ENCODE measurements around the gene GRM7. TPM values are rescaled to one million over a fixed set of nuclear protein-coding genes. Genes with fewer than 3 reads are reported as not detected.

The GRM7 gene
- total RNA-seq, 4 donors from 2014 or later: 0.40 TPM; not detected in 3

DNA sequence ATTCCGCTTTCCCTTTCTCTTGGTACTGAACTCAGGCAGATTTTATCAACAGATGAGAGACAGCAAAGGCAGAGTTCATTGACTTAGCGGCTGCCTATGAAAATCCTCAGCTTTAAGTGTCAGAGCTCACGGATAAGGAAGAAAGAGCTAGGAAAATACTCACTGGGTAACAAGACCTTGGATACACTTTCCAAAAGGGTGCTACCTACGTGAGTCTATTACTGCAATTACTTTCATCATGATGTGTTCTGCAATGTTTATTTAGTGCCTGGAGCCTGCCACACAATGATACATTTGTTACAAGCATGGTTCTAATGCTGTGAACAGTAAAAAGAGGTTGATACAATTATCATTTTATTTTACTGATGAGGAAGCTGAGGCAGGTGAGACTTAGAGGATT is 177.5 kb downstream of the GRM7 start:
- DNase-seq: no peak
- H3K36me3 ChIP-seq: no peaks in the 10 kb centered on the region
- TF ChIP-seq POLR2A (IDR thresholded peaks at IDR 0.05): no peak
- H3K27ac ChIP-seq: no peak overlapping the region
- no peaks in the 10 kb centered on the region for H3K4me1 ChIP-seq
- no peaks in the 10 kb centered on the region for H3K27me3 ChIP-seq
- H3K9me3 ChIP-seq: no peaks in the 10 kb centered on the region
- no peak overlapping the region for H3K4me3 ChIP-seq

DNA sequence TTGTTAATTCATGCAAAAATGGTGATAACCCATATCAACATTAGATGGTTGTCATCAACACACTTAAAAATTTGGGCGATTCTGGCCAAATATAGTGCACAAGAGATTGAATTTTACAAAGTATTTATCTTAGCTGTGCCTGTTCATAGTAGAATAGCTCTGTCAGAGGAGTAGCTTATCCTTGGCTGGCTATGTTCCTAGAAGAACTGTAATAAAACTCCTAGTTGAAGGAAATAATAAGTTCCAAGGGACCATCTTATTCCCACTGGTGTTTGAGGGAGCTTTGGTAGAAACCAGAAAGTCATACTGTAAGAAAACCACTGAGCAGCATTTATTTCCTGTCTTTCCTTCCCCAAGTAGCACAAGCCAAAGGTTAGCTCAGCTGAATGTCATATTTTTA is 201.8 kb downstream of the GRM7 start:
- TF ChIP-seq, protein P1, sequence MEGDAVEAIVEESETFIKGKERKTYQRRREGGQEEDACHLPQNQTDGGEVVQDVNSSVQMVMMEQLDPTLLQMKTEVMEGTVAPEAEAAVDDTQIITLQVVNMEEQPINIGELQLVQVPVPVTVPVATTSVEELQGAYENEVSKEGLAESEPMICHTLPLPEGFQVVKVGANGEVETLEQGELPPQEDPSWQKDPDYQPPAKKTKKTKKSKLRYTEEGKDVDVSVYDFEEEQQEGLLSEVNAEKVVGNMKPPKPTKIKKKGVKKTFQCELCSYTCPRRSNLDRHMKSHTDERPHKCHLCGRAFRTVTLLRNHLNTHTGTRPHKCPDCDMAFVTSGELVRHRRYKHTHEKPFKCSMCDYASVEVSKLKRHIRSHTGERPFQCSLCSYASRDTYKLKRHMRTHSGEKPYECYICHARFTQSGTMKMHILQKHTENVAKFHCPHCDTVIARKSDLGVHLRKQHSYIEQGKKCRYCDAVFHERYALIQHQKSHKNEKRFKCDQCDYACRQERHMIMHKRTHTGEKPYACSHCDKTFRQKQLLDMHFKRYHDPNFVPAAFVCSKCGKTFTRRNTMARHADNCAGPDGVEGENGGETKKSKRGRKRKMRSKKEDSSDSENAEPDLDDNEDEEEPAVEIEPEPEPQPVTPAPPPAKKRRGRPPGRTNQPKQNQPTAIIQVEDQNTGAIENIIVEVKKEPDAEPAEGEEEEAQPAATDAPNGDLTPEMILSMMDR (IDR thresholded peaks at IDR 0.05): no peak
- TF ChIP-seq POLR2A (IDR thresholded peaks at IDR 0.05): no peak
- no peak overlapping the region for H3K4me3 ChIP-seq
- no peak overlapping the region for H3K27ac ChIP-seq
- no peaks in the 10 kb centered on the region for H3K36me3 ChIP-seq
- DNase-seq: no peak
- no peaks in the 10 kb centered on the region for H3K4me1 ChIP-seq
- peaks cover 0 to 3% (median 0%) of the 10 kb centered on the region in 4 donors for H3K9me3 ChIP-seq
- H3K27me3 ChIP-seq: no peaks in the 10 kb centered on the region

DNA sequence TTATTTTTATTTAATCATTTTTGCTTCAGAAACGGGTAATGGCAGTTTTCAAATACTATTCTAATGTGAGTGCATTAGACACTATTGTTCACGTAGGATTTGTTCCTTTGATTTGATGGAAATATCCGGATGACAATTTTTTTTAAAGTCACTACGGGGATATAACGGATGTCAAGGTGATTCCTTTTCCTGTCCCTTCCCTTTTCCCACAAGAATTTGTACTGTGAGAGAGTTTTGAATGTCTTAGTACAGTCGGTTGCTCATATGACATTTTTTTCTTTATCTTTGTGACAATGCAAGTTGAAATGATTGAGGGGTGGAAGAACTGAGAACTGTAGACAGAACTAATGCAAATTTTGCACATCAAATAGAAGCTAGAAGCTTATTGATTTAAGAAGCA is 209.5 kb downstream of the GRM7 start:
- no peaks in the 10 kb centered on the region for H3K27me3 ChIP-seq
- H3K36me3 ChIP-seq: no peaks in the 10 kb centered on the region
- H3K9me3 ChIP-seq: no peaks in the 10 kb centered on the region
- no peak overlapping the region for H3K4me3 ChIP-seq
- no peaks in the 10 kb centered on the region for H3K4me1 ChIP-seq
- no peak for TF ChIP-seq POLR2A (IDR thresholded peaks at IDR 0.05)
- TF ChIP-seq, protein P1 (IDR thresholded peaks at IDR 0.05): no peak
- DNase-seq: no peak
- H3K27ac ChIP-seq: no peak overlapping the region

DNA sequence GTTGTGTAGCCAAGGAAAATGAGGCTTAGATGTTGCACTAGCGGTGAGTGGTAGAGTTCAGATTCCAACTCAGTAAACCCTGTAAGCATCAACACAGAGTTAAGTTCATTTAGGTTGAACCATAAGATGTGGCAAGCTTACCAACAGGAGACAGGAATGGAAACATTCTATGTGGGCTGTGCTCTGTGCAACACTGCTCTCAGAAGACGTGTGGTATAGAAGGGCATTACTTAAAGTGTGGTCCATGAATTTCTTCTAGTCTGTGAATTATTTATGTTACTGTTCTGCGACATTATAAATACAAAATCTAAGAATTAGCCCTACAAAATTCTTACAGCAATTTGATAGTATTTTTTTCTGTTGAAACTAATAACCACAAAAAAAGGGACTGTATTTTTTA is 213.3 kb downstream of the GRM7 start:
- no peaks in the 10 kb centered on the region for H3K36me3 ChIP-seq
- H3K27ac ChIP-seq: no peak overlapping the region
- no peak overlapping the region for H3K4me3 ChIP-seq
- TF ChIP-seq POLR2A (IDR thresholded peaks at IDR 0.05): no peak
- TF ChIP-seq, protein P1 (IDR thresholded peaks at IDR 0.05): no peak
- no peaks in the 10 kb centered on the region for H3K27me3 ChIP-seq
- DNase-seq: no peak
- no peaks in the 10 kb centered on the region for H3K9me3 ChIP-seq
- H3K4me1 ChIP-seq: no peaks in the 10 kb centered on the region

DNA sequence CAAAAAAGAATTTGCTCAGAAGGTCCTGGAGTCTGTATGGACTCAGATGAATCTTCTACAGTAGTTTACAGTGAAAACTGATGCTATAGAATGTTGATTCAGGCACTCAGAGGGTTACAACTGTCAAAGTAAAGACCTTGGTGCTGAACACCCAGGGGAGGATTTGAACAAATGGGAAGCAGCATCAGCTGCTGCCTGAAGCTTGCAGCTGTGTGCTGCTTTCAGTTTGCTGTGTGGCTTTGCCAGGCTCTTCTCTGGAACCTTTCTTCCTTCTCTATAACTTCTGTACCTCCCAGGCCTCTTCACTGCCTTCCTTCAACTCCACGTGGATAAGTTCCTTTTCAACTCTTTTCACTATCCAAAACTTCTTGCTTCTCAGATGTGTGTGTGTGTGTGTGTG is 214.2 kb downstream of the GRM7 start:
- no peak for TF ChIP-seq POLR2A (IDR thresholded peaks at IDR 0.05)
- TF ChIP-seq, protein P1 (IDR thresholded peaks at IDR 0.05): no peak
- no peaks in the 10 kb centered on the region for H3K36me3 ChIP-seq
- H3K27ac ChIP-seq: no peak overlapping the region
- no peaks in the 10 kb centered on the region for H3K9me3 ChIP-seq
- no peaks in the 10 kb centered on the region for H3K27me3 ChIP-seq
- no peak overlapping the region for H3K4me3 ChIP-seq
- DNase-seq: no peak
- no peaks in the 10 kb centered on the region for H3K4me1 ChIP-seq

DNA sequence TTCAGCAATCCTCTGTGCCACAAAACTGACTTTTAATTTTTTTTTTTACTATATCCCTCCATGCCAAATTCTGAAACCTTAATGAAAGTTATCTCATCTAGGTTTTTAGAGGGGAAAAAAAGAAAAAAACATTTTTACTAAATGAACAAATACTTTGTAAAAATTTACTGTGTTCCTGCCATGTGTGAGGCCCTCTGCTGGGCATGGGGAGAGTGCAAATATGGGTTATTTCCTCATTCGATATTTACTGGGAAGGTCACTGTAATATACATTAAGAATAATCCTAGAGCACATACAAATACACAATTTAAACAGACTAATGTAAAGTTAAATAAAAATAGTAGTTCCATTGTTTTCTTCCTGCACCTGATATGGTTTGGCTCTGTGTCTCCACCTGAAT is 215.0 kb downstream of the GRM7 start:
- H3K9me3 ChIP-seq: no peaks in the 10 kb centered on the region
- H3K27ac ChIP-seq: no peak overlapping the region
- no peak overlapping the region for H3K4me3 ChIP-seq
- no peak for DNase-seq
- TF ChIP-seq, protein P1 (IDR thresholded peaks at IDR 0.05): no peak
- TF ChIP-seq POLR2A (IDR thresholded peaks at IDR 0.05): no peak
- no peaks in the 10 kb centered on the region for H3K27me3 ChIP-seq
- H3K4me1 ChIP-seq: no peaks in the 10 kb centered on the region
- no peaks in the 10 kb centered on the region for H3K36me3 ChIP-seq
